Activated naive CD4-positive, alpha-beta T cell treated with anti-CD3 and anti-CD28 coated beads for 36 hours (primary cell): ENCODE measurements around the gene CMIP. TPM values are rescaled to one million over a fixed set of nuclear protein-coding genes. Genes with fewer than 3 reads are reported as not detected.

ENCODE experiments used
- CTCF ChIA-PET: fragments of 350-600 bp; sonication (Branson Sonifier 250); formaldehyde crosslinking; loops from one replicate; lab custom pipeline; 2021; ENCODE audit warnings: antibody characterized with exemption; lab: Charles Lee
- DNase-seq: peaks from one replicate; pipeline ENCODE4 v3.0.0-alpha.2; 2020
- H3K27ac Mint-ChIP-seq: one replicate; pipeline ENCODE4 v1.8.0; 2021; ENCODE audit warnings: mild to moderate bottlenecking, mixed read lengths
- H3K27me3 Mint-ChIP-seq: one replicate; pipeline ENCODE4 v1.8.0; 2021; ENCODE audit warnings: low read depth, mixed read lengths
- H3K36me3 Mint-ChIP-seq: one replicate; pipeline ENCODE4 v1.8.0; 2021; ENCODE audit warnings: low read depth, mixed read lengths
- H3K4me1 Mint-ChIP-seq: one replicate; pipeline ENCODE4 v1.8.0; 2021; ENCODE audit warnings: low read depth, mixed read lengths
- H3K4me3 Mint-ChIP-seq: one replicate; pipeline ENCODE4 v1.8.0; 2021; ENCODE audit warnings: mild to moderate bottlenecking, moderate library complexity, mixed read lengths
- H3K9me3 Mint-ChIP-seq: one replicate; pipeline ENCODE4 v1.8.0; 2021; ENCODE audit warnings: mixed read lengths
- intact Hi-C: fragments of 100-400 bp; cut with micrococcal nuclease; formaldehyde crosslinking; loops from one replicate; pipeline ENCODE4 v1.15.1; 2023
- total RNA-seq, 2 experiments: library from RNA; stranded (reverse); gene quantifications; one replicate each; pipeline ENCODE4 v1.2.3, GENCODE V29; 2021

The CMIP gene
- total RNA-seq, 2 experiments from 2014 or later: 28.6 to 28.8 TPM

DNA sequence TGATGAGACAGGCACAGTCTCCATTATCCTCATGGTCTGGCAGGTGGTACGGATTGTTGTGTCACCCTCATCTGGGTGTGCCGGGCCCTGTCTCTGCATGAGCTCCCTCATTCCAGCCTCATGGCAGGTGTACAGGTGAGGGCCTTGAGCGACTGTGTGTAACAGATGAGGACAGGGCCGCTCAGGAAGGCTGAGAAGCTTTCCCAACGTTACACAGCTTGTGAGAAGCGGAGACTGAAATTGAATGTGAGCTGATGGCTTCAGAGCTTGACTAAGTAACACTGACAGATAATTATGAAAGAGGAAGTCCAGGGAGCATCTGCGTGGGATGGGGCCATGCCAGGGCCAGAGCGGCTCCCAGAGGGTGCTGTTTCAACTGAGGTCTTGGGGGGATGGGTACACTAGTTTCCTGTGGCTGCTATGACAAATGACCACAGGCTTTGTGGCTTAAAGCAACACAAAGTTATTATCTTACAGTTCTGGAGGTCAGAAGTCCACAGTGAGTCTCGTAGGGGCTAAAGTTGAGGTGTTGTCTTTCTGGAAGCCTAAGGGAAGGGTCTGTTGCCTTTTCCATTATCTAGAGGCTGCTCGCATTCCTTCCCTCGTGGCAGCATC, 36.7 kb downstream of the CMIP start:
- no peak overlapping the region for H3K4me3 Mint-ChIP-seq
- no peaks in the 10 kb centered on the region for H3K9me3 Mint-ChIP-seq
- no peaks in the 10 kb centered on the region for H3K27me3 Mint-ChIP-seq
- CTCF ChIA-PET: no interaction called here
- H3K27ac Mint-ChIP-seq: no peak overlapping the region
- no peaks in the 10 kb centered on the region for H3K36me3 Mint-ChIP-seq
- H3K4me1 Mint-ChIP-seq: peaks cover 50% of the 10 kb centered on the region
- intact Hi-C loops: no loop called here
- DNase-seq: no peak

GRCh38 chr16:81482329-81483063, 37.9 kb downstream of the CMIP start:
- no peak overlapping the region for H3K27ac Mint-ChIP-seq

DNA sequence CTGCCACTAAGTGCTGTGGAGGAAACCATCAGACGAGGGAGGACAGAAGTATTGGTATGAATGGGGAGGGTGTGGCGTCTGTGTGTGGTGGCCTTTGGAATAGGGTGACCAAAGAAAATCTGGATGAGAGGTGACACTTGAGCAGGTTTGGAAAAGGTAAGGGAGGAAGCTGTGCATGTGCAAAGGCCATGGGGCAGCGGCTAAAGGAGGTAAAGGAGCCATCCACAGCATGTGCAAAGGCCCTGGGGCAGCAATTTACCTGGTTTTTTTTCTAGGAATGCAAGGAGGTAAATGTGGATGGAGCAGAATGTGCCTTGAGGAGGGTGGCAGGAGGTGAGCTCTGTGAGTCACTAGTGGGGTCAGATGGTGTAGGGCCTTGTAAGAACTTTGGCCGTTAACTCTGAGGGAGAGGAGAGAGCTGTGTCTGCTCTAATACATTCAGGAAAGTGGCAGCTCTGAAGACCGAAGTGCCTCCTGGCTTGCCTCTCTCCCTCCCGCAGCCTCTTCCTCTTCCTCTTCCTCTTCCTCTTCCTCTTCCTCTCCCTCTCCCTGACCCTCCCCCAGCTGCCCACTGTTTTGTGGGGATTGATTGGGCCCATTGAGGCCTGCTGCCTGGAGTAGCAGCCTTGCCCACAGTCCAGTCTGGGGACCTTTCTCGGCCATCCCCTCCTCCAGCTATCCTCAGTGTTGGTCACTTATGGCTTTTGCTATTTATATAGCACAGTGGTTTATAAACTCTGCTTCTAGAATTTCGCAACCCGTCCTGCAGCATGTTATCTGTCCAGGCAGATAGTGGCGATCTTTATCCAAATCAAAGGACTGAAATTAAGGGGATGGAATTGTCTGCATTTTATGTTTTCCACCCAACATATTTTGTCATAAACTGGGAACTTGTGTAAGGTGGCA, 38.7 kb downstream of the CMIP start:
- CTCF ChIA-PET: interaction anchor here (0.7 kb wide), 1 partner anchor 19 kb away, joined by 4 read pairs; no protein-coding TSS in a partner anchor
- H3K4me1 Mint-ChIP-seq: peaks cover 36% of the 10 kb centered on the region

More at GRCh38 chr16:81482329-81483063, 37.9 kb downstream of the CMIP start:
- intact Hi-C loops: no loop called here
- Mint-ChIP-seq H3K4me3 (no peak overlapping the region), H3K27me3 (no peaks in the 10 kb centered on the region), H3K4me1 (peaks cover 40% of the 10 kb centered on the region), H3K9me3 (no peaks in the 10 kb centered on the region), H3K36me3 (no peaks in the 10 kb centered on the region)
- CTCF ChIA-PET: no interaction called here
- no peak for DNase-seq

DNA sequence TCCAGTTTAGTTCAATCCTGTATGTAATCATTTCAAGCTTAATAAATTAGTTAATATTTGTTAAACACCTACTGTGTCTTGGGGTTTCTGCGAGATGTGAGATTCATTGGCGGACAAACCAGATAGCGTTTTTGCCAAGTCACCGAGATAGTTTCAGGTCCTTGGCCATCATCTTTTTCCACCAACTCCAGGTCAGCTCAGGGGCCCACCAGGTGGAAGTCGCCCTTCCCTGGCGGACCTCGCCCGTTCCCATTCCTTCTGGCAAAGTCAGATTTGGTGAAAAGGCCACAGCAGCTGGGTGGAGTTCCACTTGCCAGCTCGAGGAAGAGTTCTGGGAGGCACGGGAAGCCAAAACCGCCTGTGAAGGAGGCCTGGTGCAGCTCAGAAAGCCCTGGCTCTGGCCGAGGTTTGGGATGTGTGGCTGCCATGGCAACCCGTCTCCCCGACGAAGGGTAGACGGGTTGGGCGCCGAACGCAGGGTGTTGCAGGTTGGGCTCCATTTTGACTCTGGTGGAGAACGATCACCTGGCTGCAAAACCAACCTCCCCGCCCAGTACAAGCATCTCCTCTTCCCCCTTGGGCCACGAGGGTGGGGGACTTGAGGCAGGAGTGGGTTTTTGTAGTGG, 39.5 kb downstream of the CMIP start:
- H3K4me1 Mint-ChIP-seq: peaks cover 30% of the 10 kb centered on the region
- CTCF ChIA-PET: interaction anchor here (0.7 kb wide), 1 partner anchor 20 kb away, joined by 4 read pairs; no protein-coding TSS in a partner anchor
- no peak overlapping the region for H3K4me3 Mint-ChIP-seq
- no peaks in the 10 kb centered on the region for H3K27me3 Mint-ChIP-seq
- DNase-seq: no peak
- intact Hi-C loops: no loop called here
- no peak overlapping the region for H3K27ac Mint-ChIP-seq
- H3K9me3 Mint-ChIP-seq: no peaks in the 10 kb centered on the region
- no peaks in the 10 kb centered on the region for H3K36me3 Mint-ChIP-seq

More for the DNA sequence above, 38.7 kb downstream of the CMIP start:
- no peaks in the 10 kb centered on the region for H3K9me3 Mint-ChIP-seq
- H3K27ac Mint-ChIP-seq: no peak overlapping the region
- no peak overlapping the region for H3K4me3 Mint-ChIP-seq
- intact Hi-C loops: no loop called here
- no peaks in the 10 kb centered on the region for H3K27me3 Mint-ChIP-seq
- no peak for DNase-seq
- no peaks in the 10 kb centered on the region for H3K36me3 Mint-ChIP-seq

- intact Hi-C loops: no loop called here
- peaks cover 20% of the 10 kb centered on the region for H3K4me1 Mint-ChIP-seq
- H3K27ac Mint-ChIP-seq: no peak overlapping the region
- DNase-seq: no peak
- H3K36me3 Mint-ChIP-seq: no peaks in the 10 kb centered on the region
- CTCF ChIA-PET: interaction anchor here (1.3 kb wide), 1 partner anchor 12 kb away, joined by 4 read pairs; no protein-coding TSS in a partner anchor
- H3K27me3 Mint-ChIP-seq: no peaks in the 10 kb centered on the region
- no peak overlapping the region for H3K4me3 Mint-ChIP-seq
- H3K9me3 Mint-ChIP-seq: no peaks in the 10 kb centered on the region
Measured at GRCh38 chr16:81484908-81485624, 40.5 kb downstream of the CMIP start.

DNA sequence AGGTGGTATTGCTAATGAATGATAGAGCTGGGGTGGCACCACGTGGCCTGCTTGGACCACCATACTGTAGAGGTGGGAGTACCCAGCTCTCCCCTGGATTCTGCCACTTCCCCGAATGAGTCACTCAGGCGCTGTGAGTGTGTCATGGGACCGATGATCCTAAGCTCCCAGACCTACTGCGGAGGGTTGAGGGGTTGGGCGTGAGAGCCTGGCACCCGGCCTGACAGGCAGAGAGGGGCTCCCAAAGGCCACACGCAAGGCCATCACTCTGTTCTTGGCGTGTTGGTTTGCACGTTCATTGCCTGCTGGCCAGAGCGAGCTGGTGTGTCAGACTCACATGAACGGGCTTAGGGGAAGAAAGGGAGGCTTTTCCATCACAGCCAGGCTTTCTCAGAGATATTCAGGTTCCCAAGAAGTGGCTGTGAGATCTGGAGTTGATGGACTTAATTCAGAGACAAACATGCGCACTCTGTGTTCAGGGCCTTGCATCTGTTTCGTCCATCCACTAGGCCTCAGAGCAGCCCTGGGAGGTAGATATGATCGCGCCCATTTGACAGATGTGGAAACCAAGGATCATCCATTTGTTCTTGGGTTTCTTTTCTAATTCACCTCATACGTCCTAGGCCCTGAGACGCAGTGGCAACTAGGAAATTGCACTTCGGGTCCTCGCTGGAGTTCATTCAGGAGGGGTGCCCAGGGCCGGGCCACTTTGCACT, 41.4 kb downstream of the CMIP start:
- H3K27ac Mint-ChIP-seq: no peak overlapping the region
- DNase-seq: no peak
- H3K4me1 Mint-ChIP-seq: peaks cover 15% of the 10 kb centered on the region
- H3K27me3 Mint-ChIP-seq: no peaks in the 10 kb centered on the region
- no peak overlapping the region for H3K4me3 Mint-ChIP-seq
- no peaks in the 10 kb centered on the region for H3K36me3 Mint-ChIP-seq
- intact Hi-C loops: no loop called here
- CTCF ChIA-PET: interaction anchor here (0.5 to 1.3 kb wide), 2 partner anchors 11 to 227 kb away, joined by 3 to 4 read pairs; no protein-coding TSS in a partner anchor
- no peaks in the 10 kb centered on the region for H3K9me3 Mint-ChIP-seq

DNA sequence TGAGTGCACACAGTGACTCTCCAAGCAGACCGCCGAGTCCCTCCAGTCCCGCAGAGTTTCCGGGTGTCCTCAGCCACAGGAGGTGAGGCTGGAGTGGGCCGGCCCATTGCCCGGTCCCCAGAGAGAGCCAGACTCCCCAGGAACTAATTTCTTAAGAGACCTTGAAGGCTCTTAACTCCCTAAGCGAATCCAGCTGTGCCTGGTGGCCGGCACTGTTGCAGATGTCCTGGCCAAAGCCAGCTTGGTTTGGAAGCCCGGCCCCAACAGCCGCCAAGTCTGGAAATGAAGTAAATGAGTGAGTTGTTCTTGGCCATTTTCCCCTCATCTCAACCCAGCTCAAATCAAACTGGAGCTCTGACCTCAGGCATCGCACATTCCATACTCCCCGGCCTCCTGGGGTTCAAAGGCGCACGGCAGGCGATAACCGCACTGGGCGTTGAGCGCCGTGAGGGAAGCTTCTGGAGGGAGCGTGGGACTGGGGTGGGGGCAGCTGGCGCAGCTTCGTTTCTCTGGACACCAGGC, 42.0 kb downstream of the CMIP start:
- no peak for DNase-seq
- Mint-ChIP-seq H3K9me3 (no peaks in the 10 kb centered on the region), H3K27ac (no peak overlapping the region), H3K27me3 (no peaks in the 10 kb centered on the region), H3K4me1 (peaks cover 10% of the 10 kb centered on the region), H3K36me3 (no peaks in the 10 kb centered on the region), H3K4me3 (no peak overlapping the region)
- intact Hi-C loops: no loop called here
- CTCF ChIA-PET: interaction anchor here (0.9 kb wide), 1 partner anchor 386 kb away, joined by 8 read pairs; no protein-coding TSS in a partner anchor

- Mint-ChIP-seq H3K36me3 (no peaks in the 10 kb centered on the region), H3K27ac (no peak overlapping the region), H3K4me1 (peaks cover 6% of the 10 kb centered on the region), H3K27me3 (no peaks in the 10 kb centered on the region), H3K4me3 (no peak overlapping the region), H3K9me3 (no peaks in the 10 kb centered on the region)
- no peak for DNase-seq
- intact Hi-C loops: no loop called here
- CTCF ChIA-PET: interaction anchor here (0.6 to 0.9 kb wide), 2 partner anchors 137 to 386 kb away, joined by 5 to 8 read pairs; no protein-coding TSS in a partner anchor
Measured at GRCh38 chr16:81487301-81487720, 42.7 kb downstream of the CMIP start.

DNA sequence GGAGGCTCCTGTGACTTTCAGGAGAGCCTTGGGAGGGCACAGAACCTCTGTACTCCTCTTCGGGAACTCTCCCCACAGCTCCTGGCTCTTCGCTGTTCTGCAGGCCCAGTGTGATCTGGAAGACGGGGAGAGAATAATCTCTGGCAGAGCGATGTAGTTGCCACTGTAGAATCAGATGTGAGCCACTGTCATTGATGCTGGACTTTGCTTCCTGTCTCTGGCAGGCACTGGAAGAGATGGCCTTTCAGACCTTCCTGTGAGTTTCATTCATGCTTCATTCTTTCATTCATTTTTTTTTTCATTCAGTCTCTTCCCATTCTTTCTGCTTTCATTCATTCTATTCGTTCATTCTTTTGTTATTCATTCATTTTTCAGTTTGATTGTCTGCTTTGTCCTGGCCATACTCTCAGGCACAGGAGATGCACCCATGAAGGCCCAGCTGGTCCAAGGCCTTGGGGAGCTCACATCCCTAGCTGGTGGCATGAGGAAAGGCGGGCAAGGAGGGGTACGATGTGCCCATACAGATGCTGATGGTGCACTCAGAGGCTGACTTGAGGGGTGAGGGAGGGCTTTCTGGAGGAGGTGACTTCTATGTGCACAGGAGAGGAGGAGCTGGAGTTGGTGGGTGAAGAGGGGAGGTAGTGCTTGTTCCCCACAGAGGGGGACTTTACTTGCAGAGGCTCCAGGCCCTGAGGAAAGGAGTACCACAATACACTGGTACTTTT, 44.2 kb downstream of the CMIP start:
- no peak overlapping the region for H3K4me3 Mint-ChIP-seq
- H3K27ac Mint-ChIP-seq: no peak overlapping the region
- H3K27me3 Mint-ChIP-seq: no peaks in the 10 kb centered on the region
- H3K9me3 Mint-ChIP-seq: no peaks in the 10 kb centered on the region
- CTCF ChIA-PET: no interaction called here
- H3K36me3 Mint-ChIP-seq: no peaks in the 10 kb centered on the region
- H3K4me1 Mint-ChIP-seq: peaks cover 7% of the 10 kb centered on the region
- no peak for DNase-seq
- intact Hi-C loops: no loop called here

DNA sequence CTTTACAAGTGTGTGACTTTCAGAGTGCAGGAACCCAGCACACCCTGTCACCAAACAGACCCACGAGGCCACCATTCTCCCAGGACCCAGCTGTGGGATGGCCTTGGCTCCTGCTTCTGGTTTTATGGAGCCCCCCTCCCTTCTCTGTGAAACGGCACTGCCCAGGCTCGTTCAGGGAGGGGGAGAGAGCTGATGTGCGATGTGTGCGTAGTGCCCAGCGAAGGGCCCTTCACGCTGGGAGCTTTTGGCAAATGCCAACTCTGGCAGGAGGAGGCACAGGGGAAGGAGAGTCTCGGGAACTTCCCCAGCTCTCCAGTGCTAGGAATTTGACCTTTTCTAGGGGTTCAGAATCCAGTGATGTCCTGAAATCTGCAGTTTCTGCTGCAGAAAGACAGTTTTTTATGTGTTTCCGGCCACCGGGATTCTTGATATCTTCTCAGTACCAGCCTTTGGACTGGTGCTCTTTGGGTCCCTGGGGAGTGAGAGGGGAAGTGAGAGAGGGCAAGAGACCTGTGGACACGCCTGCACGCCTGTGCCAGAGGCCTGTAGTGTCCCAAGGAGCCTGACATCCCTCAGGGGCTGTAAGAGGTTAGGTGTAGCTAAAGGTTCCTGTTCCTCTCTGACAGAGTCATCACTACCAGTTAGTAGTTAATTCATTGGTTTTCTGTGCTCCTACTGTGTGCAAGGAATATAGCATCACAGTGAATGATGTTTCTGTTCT, 45.1 kb downstream of the CMIP start:
- intact Hi-C loops: no loop called here
- H3K4me3 Mint-ChIP-seq: no peak overlapping the region
- no peaks in the 10 kb centered on the region for H3K27me3 Mint-ChIP-seq
- H3K27ac Mint-ChIP-seq: no peak overlapping the region
- CTCF ChIA-PET: no interaction called here
- no peaks in the 10 kb centered on the region for H3K9me3 Mint-ChIP-seq
- no peaks in the 10 kb centered on the region for H3K36me3 Mint-ChIP-seq
- no peak for DNase-seq
- peaks cover 7% of the 10 kb centered on the region for H3K4me1 Mint-ChIP-seq
